GM12878 (cell line): Measurements from ENCODE around the gene ANAPC16. TPM values are rescaled to one million over a fixed set of nuclear protein-coding genes. Genes with fewer than 3 reads are reported as not detected.
A peak's percentile ranks its signal among the peaks of the same experiment; 100 is the strongest.

Source experiments
- CUX1 ChIP-seq: IDR thresholded peaks from 2 replicates; pipeline ENCODE4 v1.6.1; 2012; ENCODE audit warnings: improper control_type of control experiment, low read depth, low read length; ENCODE audit not compliant: insufficient replicate concordance
- IKZF2 ChIP-seq, 2 experiments: fragments of 450-650 bp; IDR thresholded peaks; 2 replicates each; pipeline ENCODE4 v1.6.1; 2017; ENCODE audit warnings: mild to moderate bottlenecking in 2 of 2, moderate library complexity in 2 of 2
- NFYA ChIP-seq: IDR thresholded peaks from 2 replicates; pipeline ENCODE4 v1.6.1; 2011; ENCODE audit warnings: low read depth, mild to moderate bottlenecking, low read length, improper control_type of control experiment, borderline replicate concordance
- POLR2AphosphoS5 ChIP-seq: IDR thresholded peaks from 2 replicates; pipeline ENCODE4 v1.6.1; 2011; ENCODE audit warnings: mild to moderate bottlenecking, low read length, inconsistent platforms
- SUZ12 ChIP-seq: fragments of 200-600 bp; sonication (generic); IDR thresholded peaks from one replicate; pipeline ENCODE4 v1.6.1; 2018; ENCODE audit warnings: antibody characterized with exemption, mild to moderate bottlenecking; ENCODE audit not compliant: unreplicated experiment
- TCF12 ChIP-seq: IDR thresholded peaks from 2 replicates; pipeline ENCODE4 v1.6.1; 2011; ENCODE audit warnings: low read depth, mild to moderate bottlenecking, low read length
- ZBTB40 ChIP-seq: fragments of 450-650 bp; IDR thresholded peaks from 2 replicates; pipeline ENCODE4 v1.6.1; 2016; ENCODE audit warnings: mild to moderate bottlenecking, moderate library complexity, borderline replicate concordance
- polyA plus RNA-seq, 11 experiments: library from polyadenylated mRNA; depleted of rRNA in 4 of 11; unstranded in 6 of 11; stranded (reverse) in 5 of 11; fragments of >200 nt; fragmentation: Nextera tagmentation in 4 of 11; fragmentation: Illumina TruSeq in 1 of 11; extraction: Ambion mirVana in 4 of 11; extraction: Trizol in 1 of 11; gene quantifications; 1 replicate in 1 of 11; 2 replicates in 10 of 11; pipeline versions ENCODE4 v1.2.1 to v1.2.3, GENCODE V29; 2011 to 2016; ENCODE audit warnings: inconsistent platforms in 2 of 11, missing spikeins in 2 of 11, low read depth in 1 of 11
- total RNA-seq, 4 experiments: library from RNA; depleted of rRNA in 3 of 4; stranded (reverse); fragments of >200 nt in 3 of 4; fragmentation: Illumina TruSeq in 1 of 4; extraction: Trizol in 1 of 4; gene quantifications; 2 replicates each; pipeline versions ENCODE4 v1.2.1 to v1.2.3, GENCODE V29; 2013 to 2021
- TF ChIP-seq, protein P1 (sequence below): fragments of 150-350 bp; IDR thresholded peaks from 2 replicates; pipeline ENCODE4 v1.6.1; 2016; ENCODE audit warnings: low read depth, low read length
- TF ChIP-seq, protein P2 (sequence below): fragments of 450-650 bp; IDR thresholded peaks from 2 replicates; pipeline ENCODE4 v1.6.1; 2014; ENCODE audit warnings: mild to moderate bottlenecking

The ANAPC16 gene
- total and polyA plus RNA-seq, 10 of the 15 experiments (the other 5 are each of a cell fraction or from before 2014, with no cell fraction given): 66.9 to 208 (median 134) TPM

GRCh38 chr10:72276421-72277339 lies 60.9 kb downstream of the ANAPC16 start (continued):
- TF ChIP-seq, protein P1, sequence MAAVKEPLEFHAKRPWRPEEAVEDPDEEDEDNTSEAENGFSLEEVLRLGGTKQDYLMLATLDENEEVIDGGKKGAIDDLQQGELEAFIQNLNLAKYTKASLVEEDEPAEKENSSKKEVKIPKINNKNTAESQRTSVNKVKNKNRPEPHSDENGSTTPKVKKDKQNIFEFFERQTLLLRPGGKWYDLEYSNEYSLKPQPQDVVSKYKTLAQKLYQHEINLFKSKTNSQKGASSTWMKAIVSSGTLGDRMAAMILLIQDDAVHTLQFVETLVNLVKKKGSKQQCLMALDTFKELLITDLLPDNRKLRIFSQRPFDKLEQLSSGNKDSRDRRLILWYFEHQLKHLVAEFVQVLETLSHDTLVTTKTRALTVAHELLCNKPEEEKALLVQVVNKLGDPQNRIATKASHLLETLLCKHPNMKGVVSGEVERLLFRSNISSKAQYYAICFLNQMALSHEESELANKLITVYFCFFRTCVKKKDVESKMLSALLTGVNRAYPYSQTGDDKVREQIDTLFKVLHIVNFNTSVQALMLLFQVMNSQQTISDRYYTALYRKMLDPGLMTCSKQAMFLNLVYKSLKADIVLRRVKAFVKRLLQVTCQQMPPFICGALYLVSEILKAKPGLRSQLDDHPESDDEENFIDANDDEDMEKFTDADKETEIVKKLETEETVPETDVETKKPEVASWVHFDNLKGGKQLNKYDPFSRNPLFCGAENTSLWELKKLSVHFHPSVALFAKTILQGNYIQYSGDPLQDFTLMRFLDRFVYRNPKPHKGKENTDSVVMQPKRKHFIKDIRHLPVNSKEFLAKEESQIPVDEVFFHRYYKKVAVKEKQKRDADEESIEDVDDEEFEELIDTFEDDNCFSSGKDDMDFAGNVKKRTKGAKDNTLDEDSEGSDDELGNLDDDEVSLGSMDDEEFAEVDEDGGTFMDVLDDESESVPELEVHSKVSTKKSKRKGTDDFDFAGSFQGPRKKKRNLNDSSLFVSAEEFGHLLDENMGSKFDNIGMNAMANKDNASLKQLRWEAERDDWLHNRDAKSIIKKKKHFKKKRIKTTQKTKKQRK: no peak
- TF ChIP-seq CUX1: no peak
- no peak for TF ChIP-seq ZBTB40
- peak; percentile 94 for TF ChIP-seq POLR2AphosphoS5
- no peak for TF ChIP-seq TCF12
- TF ChIP-seq NFYA: no peak
- TF ChIP-seq SUZ12: no peak
- TF ChIP-seq, protein P2, sequence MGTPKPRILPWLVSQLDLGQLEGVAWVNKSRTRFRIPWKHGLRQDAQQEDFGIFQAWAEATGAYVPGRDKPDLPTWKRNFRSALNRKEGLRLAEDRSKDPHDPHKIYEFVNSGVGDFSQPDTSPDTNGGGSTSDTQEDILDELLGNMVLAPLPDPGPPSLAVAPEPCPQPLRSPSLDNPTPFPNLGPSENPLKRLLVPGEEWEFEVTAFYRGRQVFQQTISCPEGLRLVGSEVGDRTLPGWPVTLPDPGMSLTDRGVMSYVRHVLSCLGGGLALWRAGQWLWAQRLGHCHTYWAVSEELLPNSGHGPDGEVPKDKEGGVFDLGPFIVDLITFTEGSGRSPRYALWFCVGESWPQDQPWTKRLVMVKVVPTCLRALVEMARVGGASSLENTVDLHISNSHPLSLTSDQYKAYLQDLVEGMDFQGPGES: no peak
- peak in 1 of 2 experiments; percentile 69 for TF ChIP-seq IKZF2 (IDR thresholded peaks at IDR 0.05)
- TF ChIP-seq, all 136 proteins: peak for 22
